H1 (cell line): ENCODE data around the gene ZBP1. TPM values are rescaled to one million over a fixed set of nuclear protein-coding genes. Genes with fewer than 3 reads are reported as not detected.

ENCODE experiments used
- CTCF ChIP-seq, 3 experiments: IDR thresholded peaks; 1 replicate in 2 of 3; 2 replicates in 1 of 3; pipeline versions ENCODE4 v1.5.1 to v1.6.1; 2011; ENCODE audit warnings: low read length in 3 of 3, mild to moderate bottlenecking in 3 of 3, inconsistent platforms in 2 of 3, low read depth in 1 of 3, moderate library complexity in 1 of 3; ENCODE audit not compliant: insufficient read depth in 1 of 3; ENCODE audit errors: control extremely low read depth in 1 of 3
- RAD21 ChIP-seq, 2 experiments: IDR thresholded peaks in 1 of 2; conservative IDR thresholded peaks in 1 of 2; 2 replicates each; pipeline ENCODE4 v1.6.1; 2011; ENCODE audit warnings: low read depth in 2 of 2, low read length in 2 of 2, improper control_type of control experiment in 1 of 2, inconsistent platforms in 1 of 2, mild to moderate bottlenecking in 1 of 2, moderate library complexity in 1 of 2
- TEAD4 ChIP-seq: IDR thresholded peaks from 2 replicates; pipeline ENCODE4 v1.6.1; 2012; ENCODE audit warnings: low read depth, low read length, inconsistent platforms, mixed read lengths
- polyA plus RNA-seq, 7 experiments: library from polyadenylated mRNA; depleted of rRNA in 3 of 7; stranded (reverse) in 5 of 7; unstranded in 2 of 7; fragments of >200 nt in 5 of 7; fragments of 200-250 nt in 2 of 7; gene quantifications; 1 replicate in 5 of 7; 2 replicates in 1 of 7; 4 replicates in 1 of 7; pipeline versions ENCODE4 v1.2.1 to v1.2.3, GENCODE V29; 2011 to 2013; ENCODE audit warnings: missing spikeins in 2 of 7, mixed read lengths in 2 of 7
- total RNA-seq: library from RNA; stranded (reverse); fragmentation: NEBNext Ultra II Directional; extraction: Animal tissue kit (Norgen Biotek cat#: 25700); gene quantifications from 2 replicates; pipeline ENCODE4 v1.2.1, GENCODE V29; 2021

ZBP1 gene
- total and polyA plus RNA-seq, 2 of the 8 experiments (the other 6 are each of a cell fraction or from before 2014, with no cell fraction given): not detected

GRCh38 chr20:57582432-57583288, 37.6 kb downstream of the ZBP1 start (continued):
- TF ChIP-seq CTCF (IDR thresholded peaks at IDR 0.05; ENCODE audit: control extremely low read depth in 1 of 3, insufficient read depth in 1 of 3, low read depth in 1 of 3, low read length in 3 of 3): peak; percentile 65 to 85 (median 69)
- 0 out of 2 replicates have a peak, but pooled peaks have one; percentile 8 for TF ChIP-seq TEAD4
- TF ChIP-seq RAD21 (IDR thresholded peaks at IDR 0.05 in 1 of 2, conservative IDR thresholded peaks at IDR 0.05 in 1 of 2; ENCODE audit: low read depth in 2 of 2, low read length in 2 of 2): peak; percentile 37 to 53; a peak in 3 of 4 replicates
